GM19023 (cell line): Measurements from ENCODE around the gene PPP2R2C.

Source experiments
- ATAC-seq: cut with Tn5 transposase; IDR thresholded peaks from one replicate; pipeline ENCODE4 v1.9.1; 2021; ENCODE audit warnings: mild to moderate bottlenecking, moderate library complexity; ENCODE audit not compliant: unreplicated experiment

The PPP2R2C gene

GRCh38 chr4:6404611-6405396 lies 67.6 kb downstream of the PPP2R2C start:
- ATAC-seq = no peak

- no peak for ATAC-seq
Observed at GRCh38 chr4:6403400-6403685, 69.1 kb downstream of the PPP2R2C start.

DNA sequence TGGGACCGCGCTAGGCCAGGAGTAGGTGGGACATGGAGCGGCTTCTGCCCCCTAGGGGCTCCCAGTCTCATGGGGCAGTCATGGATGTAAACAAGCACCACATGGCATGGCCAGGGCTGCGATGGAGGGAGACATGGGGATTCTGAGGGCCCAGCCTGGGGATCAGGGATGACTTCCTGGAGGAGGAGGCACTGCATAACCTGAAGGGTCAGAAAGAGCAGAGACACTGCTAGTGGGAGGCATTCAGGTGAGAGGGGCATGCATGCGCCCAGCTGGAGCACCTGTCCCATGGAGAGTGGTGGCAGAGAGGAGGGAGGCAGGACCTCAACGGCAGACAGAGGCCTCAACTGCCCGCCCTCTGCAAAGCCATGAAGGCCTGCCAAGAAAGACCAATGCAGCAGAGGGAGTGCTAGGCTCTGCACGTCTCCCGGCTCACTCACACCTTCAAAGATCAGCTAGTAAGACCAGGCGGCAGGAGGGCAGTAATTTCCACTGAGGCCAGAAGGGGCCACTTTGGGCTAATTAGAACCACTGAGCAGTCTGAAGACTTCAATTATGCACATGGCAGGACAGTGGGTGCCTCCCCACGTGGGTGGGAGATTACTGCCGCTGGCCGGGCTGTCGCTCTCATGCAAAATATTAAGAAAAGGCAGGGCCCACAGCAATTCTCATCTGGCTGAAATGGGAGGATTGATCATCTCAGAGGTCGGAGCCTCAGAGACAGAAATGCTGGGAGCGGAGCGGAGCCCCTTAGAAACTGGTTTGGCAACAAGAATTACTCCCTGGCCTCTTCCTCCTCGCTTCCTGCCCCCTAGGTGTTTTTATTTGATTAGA lies 69.6 kb downstream of the PPP2R2C start:
- no peak for ATAC-seq

GRCh38 chr4:6401797-6402196 lies 70.6 kb downstream of the PPP2R2C start:
- no peak for ATAC-seq

DNA sequence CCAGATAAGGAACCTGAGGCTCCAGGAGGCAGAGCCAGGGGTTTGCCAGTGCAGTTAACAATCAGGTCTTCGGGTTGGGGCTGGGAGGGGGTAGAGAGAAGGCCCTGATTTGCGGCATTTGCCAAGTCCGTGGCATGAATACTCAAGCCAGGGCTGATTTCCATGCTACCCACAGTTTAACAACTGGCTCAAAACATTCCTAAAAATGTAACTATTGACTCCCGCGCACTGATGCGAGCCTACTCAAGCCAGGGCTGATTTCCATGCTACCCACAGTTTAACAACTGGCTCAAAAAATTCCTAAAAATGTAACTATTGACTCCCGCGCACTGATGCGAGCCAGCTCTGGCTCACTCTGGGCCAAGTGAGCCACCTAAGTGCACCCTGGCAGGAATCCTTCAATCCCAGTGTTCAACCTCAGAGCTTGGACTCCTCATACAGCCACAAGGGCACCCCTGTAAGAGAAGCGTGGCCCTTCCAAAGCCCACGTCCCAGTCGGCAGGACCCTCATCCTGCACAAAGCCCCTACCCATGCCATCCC lies 75.6 kb downstream of the PPP2R2C start:
- ATAC-seq = no peak

DNA sequence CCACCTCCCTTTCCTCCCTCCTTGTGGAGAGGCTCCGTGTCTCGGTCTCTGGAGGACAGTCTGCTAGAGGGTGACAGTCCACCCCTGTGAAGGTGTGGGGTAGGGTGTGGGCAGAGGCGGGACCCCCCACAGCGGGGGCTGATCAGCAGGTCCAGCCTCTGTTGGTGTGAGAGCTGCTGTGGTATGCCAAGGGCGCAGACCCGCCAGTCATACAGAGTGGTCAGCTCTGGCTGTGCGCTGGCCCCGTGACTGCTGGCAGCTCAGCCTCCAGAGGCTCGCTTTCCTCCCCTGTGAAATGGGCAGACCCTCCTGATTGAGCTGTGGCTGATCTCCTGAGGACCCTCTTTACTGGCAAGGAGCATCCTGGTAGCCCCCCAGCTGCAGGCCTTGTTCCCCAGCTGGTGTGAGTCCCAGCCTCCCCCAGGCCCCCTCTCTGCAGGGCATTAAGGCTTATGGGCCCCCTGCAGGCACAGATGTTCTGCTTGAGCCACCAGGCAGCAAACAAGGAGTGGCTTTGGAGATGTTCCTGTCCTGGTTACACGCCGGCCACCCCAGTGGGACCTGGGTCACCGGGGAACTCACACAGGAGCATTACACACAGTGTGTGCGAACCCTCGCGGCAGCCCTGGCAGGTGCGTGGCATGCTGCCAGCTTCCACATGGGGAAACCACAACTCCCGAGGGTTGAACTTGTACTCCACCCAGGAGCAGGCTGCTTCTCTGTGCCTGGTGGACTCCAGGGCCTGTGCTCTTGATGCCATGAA lies 76.8 kb downstream of the PPP2R2C start:
- no peak for ATAC-seq

- ATAC-seq = no peak
Observed at GRCh38 chr4:6394671-6395081, 77.7 kb downstream of the PPP2R2C start.

GRCh38 chr4:6393544-6394475 lies 78.6 kb downstream of the PPP2R2C start:
- no peak for ATAC-seq

- ATAC-seq = no peak
Observed at GRCh38 chr4:6393066-6393465, 79.3 kb downstream of the PPP2R2C start.

- no peak for ATAC-seq
Observed at GRCh38 chr4:6392407-6392806, 80.0 kb downstream of the PPP2R2C start.

DNA sequence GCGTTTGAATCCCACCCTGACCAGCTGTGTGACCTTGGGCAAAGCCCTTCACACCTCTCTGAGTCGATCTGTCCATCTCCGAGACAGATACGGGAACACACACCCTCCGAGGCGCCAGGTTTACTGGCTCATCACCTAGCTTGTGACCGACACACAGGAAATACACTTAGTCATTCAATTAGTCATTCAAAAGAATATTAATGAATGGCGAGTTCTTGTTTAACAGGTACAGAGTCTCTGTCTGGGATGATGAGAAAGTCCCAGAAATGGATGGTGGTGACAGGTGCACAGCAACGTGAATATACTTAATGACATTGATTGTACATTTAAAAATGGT lies 80.6 kb downstream of the PPP2R2C start:
- no peak for ATAC-seq

- no peak for ATAC-seq
Observed at GRCh38 chr4:6391186-6391851, 81.1 kb downstream of the PPP2R2C start.

- ATAC-seq = no peak
Observed at GRCh38 chr4:6390356-6390755, 82.1 kb downstream of the PPP2R2C start.

GRCh38 chr4:6389142-6389825 lies 83.1 kb downstream of the PPP2R2C start:
- ATAC-seq = no peak

- no peak for ATAC-seq
Observed at GRCh38 chr4:6388713-6389112, 83.7 kb downstream of the PPP2R2C start.

GRCh38 chr4:6387946-6388345 lies 84.5 kb downstream of the PPP2R2C start:
- no peak for ATAC-seq

DNA sequence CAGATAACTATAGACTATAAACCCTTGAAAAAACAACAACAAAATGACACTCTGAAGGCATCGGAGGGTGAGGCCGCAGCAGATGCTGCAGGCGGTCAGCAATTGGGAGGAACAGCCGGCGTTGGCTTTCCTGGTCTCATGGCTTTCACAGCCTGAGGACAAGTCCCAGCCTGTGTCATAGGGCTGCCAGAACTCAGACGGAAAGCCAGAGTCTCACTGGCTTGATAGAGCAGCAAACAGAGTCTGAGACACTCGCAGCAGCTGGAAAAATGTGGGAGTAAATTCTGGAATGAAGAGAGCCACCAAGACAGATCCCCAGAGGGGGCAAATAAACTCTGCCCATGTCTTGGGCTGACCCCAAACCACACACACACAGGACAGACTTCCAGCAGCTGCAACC lies 86.3 kb downstream of the PPP2R2C start:
- no peak for ATAC-seq

- no peak for ATAC-seq
Observed at GRCh38 chr4:6385288-6385687, 87.1 kb downstream of the PPP2R2C start.

- ATAC-seq = no peak
Observed at GRCh38 chr4:6384541-6384940, 87.9 kb downstream of the PPP2R2C start.
